Measurements from ENCODE around the gene CIART. TPM values are rescaled to one million over a fixed set of nuclear protein-coding genes. Genes with fewer than 3 reads are reported as not detected.

CIART gene
- total RNA-seq, 4 donors from 2014 or later: 13.7 to 26.0 (median 14.2) TPM

DNA sequence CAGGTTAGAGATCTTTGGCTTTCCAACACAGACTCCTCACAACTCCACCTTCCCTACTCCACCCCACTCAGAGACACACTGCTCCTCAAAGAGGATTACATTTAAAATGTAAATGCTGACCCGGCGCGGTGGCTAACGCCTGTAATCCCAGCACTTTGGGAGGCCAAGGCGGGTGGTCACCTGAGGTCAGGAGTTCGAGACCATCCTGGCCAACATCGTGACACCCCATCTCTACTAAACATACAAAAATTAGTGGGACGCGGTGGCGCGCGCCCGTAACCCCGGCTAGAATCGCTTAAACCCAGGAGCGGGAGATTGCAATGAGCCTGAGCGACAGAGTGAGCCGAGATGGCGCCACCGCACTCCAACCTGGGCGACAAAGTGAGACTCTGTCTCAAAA is 44.6 kb upstream of the CIART start:
- TF ChIP-seq EP300 (IDR thresholded peaks at IDR 0.05) (no peak), POLR2A (IDR thresholded peaks at IDR 0.05; ENCODE audit: low read depth) (no peak), POLR2AphosphoS5 (IDR thresholded peaks at IDR 0.05) (no peak), CTCF (IDR thresholded peaks at IDR 0.05) (no peak)
- H3K36me3 ChIP-seq: no peaks in the 10 kb centered on the region
- intact Hi-C loops (cut with DNase I): loop anchor here (5.0 kb wide), 1 partner anchor 125 kb away; the partner anchor contains the start of gene RPRD2
- no peaks in the 10 kb centered on the region for H3K27me3 ChIP-seq
- H3K9me3 ChIP-seq: no peaks in the 10 kb centered on the region
- no peak overlapping the region for H3K27ac ChIP-seq (replicated peaks in 1 of 4)
- peak; percentile 60 for DNase-seq (ENCODE audit: extremely low spot score)
- WGBS: 91% methylated on average over 21 of the region's 21 CpGs
- peaks cover 4 to 18% (median 16%) of the 10 kb centered on the region in 4 donors for H3K4me1 ChIP-seq
- no peak overlapping the region for H3K4me3 ChIP-seq

- 88% methylated on average over 3 of the region's 3 CpGs for WGBS
- Histone ChIP-seq H3K36me3 (no peaks in the 10 kb centered on the region), H3K4me3 (no peak overlapping the region), H3K27me3 (no peaks in the 10 kb centered on the region), H3K9me3 (no peaks in the 10 kb centered on the region), H3K27ac (replicated peaks in 1 of 4) (no peak overlapping the region), H3K4me1 (no peaks in the 10 kb centered on the region)
- TF ChIP-seq POLR2AphosphoS5 (IDR thresholded peaks at IDR 0.05) (no peak), EP300 (IDR thresholded peaks at IDR 0.05) (no peak), CTCF (IDR thresholded peaks at IDR 0.05) (no peak), POLR2A (IDR thresholded peaks at IDR 0.05; ENCODE audit: low read depth) (no peak)
- DNase-seq (ENCODE audit: extremely low spot score): no peak
- intact Hi-C loops (cut with DNase I): no loop called here
Measured at GRCh38 chr1:150243003-150243402, 39.4 kb upstream of the CIART start.

DNA sequence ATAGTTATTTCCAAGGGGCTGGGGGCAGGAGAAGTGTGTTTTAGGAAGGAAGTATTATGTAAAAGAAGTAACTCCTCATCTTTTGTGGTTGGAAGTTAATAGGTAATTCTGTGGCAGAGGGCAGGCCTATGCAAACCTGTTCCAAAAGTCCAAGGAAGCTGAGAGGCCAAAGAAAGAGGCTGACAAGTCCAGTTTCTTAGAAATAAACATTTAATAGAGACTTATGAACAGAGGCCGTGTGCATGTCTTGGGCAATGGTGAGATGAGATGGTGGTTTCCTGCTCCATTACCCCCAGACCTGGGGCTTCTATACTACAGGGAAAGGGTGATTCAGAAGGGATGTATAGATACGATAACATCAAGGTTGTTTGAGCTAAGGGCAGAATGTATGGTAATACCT is 32.4 kb upstream of the CIART start:
- Histone ChIP-seq H3K9me3 (no peaks in the 10 kb centered on the region), H3K4me1 (no peaks in the 10 kb centered on the region), H3K27ac (replicated peaks in 1 of 4) (no peak overlapping the region), H3K36me3 (no peaks in the 10 kb centered on the region), H3K4me3 (no peak overlapping the region), H3K27me3 (no peaks in the 10 kb centered on the region)
- 79% methylated on average over 2 of the region's 2 CpGs for WGBS
- intact Hi-C loops (cut with DNase I): no loop called here
- DNase-seq (ENCODE audit: extremely low spot score): no peak
- no peak for TF ChIP-seq POLR2A (IDR thresholded peaks at IDR 0.05; ENCODE audit: low read depth)
- TF ChIP-seq EP300 (IDR thresholded peaks at IDR 0.05): no peak
- TF ChIP-seq POLR2AphosphoS5 (IDR thresholded peaks at IDR 0.05): no peak
- TF ChIP-seq CTCF (IDR thresholded peaks at IDR 0.05): no peak

- 7% methylated on average over 1 of the region's 1 CpG for WGBS
- H3K27me3 ChIP-seq: no peaks in the 10 kb centered on the region
- intact Hi-C loops (cut with DNase I): loop anchor here (2.0 kb wide), 1 partner anchor 25 kb away; no protein-coding TSS in a partner anchor
- no peaks in the 10 kb centered on the region for H3K36me3 ChIP-seq
- peak overlapping the region in 3 of 4 donors; percentile 19 to 35 (median 26) for H3K4me3 ChIP-seq
- DNase-seq (ENCODE audit: extremely low spot score): no peak
- H3K27ac ChIP-seq (replicated peaks in 1 of 4): peak overlapping the region; percentile 71 to 85 (median 81)
- no peaks in the 10 kb centered on the region for H3K9me3 ChIP-seq
- TF ChIP-seq POLR2AphosphoS5 (IDR thresholded peaks at IDR 0.05) (no peak), EP300 (IDR thresholded peaks at IDR 0.05) (no peak), CTCF (IDR thresholded peaks at IDR 0.05) (no peak), POLR2A (IDR thresholded peaks at IDR 0.05; ENCODE audit: low read depth) (no peak)
- H3K4me1 ChIP-seq: peaks cover 13 to 54% (median 45%) of the 10 kb centered on the region in 4 donors
Measured at GRCh38 chr1:150256198-150256553, 26.2 kb upstream of the CIART start.
